Measurements from ENCODE around the gene SYNM. TPM values are rescaled to one million over a fixed set of nuclear protein-coding genes. Genes with fewer than 3 reads are reported as not detected.

The SYNM gene
- total RNA-seq, 2 experiments from 2014 or later = 0.11 TPM

DNA sequence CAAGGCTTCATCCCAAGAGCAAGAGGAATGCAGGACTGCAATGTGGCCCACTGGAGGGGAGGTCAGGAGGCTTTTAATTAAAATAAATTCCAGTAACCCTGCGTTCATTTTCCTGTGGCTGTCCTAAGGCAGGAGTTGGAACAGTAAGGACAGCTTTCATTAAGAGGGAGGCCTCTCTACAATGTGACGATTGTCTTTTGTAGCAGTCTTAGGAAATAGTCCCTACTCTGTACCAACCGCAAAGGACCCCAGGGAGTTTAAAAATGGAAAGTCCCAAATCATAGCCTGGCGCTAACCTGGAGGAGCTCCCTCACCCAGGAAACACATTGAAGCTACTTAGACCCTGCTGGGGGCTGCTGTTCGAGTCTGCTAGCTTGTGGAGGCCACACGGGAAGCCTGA is 62.8 kb downstream of the SYNM start:
- no peak overlapping the region for H3K27ac Mint-ChIP-seq
- POLR2A ChIA-PET = no interaction called here
- H3K27ac ChIP-seq (ENCODE audit: low read depth in 1 of 2, low read length in 2 of 2) = no peak overlapping the region
- no peaks in the 10 kb centered on the region for H3K27me3 Mint-ChIP-seq
- H3K36me3 Mint-ChIP-seq (ENCODE audit: low read depth) = no peaks in the 10 kb centered on the region
- peaks cover 14% of the 10 kb centered on the region for H3K4me1 Mint-ChIP-seq (ENCODE audit: low read depth)
- no peak overlapping the region for H3K4me3 ChIP-seq (ENCODE audit: low read length)
- CTCF ChIA-PET = no interaction called here
- TF ChIP-seq, protein P1, sequence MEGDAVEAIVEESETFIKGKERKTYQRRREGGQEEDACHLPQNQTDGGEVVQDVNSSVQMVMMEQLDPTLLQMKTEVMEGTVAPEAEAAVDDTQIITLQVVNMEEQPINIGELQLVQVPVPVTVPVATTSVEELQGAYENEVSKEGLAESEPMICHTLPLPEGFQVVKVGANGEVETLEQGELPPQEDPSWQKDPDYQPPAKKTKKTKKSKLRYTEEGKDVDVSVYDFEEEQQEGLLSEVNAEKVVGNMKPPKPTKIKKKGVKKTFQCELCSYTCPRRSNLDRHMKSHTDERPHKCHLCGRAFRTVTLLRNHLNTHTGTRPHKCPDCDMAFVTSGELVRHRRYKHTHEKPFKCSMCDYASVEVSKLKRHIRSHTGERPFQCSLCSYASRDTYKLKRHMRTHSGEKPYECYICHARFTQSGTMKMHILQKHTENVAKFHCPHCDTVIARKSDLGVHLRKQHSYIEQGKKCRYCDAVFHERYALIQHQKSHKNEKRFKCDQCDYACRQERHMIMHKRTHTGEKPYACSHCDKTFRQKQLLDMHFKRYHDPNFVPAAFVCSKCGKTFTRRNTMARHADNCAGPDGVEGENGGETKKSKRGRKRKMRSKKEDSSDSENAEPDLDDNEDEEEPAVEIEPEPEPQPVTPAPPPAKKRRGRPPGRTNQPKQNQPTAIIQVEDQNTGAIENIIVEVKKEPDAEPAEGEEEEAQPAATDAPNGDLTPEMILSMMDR (IDR thresholded peaks at IDR 0.05) = no peak
- H3K4me1 ChIP-seq (ENCODE audit: insufficient read depth, low read length) = no peaks in the 10 kb centered on the region
- no peak for DNase-seq
- no peaks in the 10 kb centered on the region for H3K9me3 Mint-ChIP-seq
- H3K4me3 Mint-ChIP-seq = no peak overlapping the region
- intact Hi-C loops (cut with DNase I, micrococcal nuclease) = no loop called here
- no peaks in the 10 kb centered on the region for H3K36me3 ChIP-seq (ENCODE audit: insufficient read depth, low read length)
- H3K9me3 ChIP-seq (ENCODE audit: control insufficient read depth in 1 of 2, insufficient read depth in 1 of 2, low read length in 2 of 2) = no peaks in the 10 kb centered on the region
- no peak for ATAC-seq (ENCODE audit: poor library complexity)
- H3K27me3 ChIP-seq (ENCODE audit: control insufficient read depth in 1 of 2, insufficient read depth in 2 of 2, low read length in 2 of 2) = no peaks in the 10 kb centered on the region

DNA sequence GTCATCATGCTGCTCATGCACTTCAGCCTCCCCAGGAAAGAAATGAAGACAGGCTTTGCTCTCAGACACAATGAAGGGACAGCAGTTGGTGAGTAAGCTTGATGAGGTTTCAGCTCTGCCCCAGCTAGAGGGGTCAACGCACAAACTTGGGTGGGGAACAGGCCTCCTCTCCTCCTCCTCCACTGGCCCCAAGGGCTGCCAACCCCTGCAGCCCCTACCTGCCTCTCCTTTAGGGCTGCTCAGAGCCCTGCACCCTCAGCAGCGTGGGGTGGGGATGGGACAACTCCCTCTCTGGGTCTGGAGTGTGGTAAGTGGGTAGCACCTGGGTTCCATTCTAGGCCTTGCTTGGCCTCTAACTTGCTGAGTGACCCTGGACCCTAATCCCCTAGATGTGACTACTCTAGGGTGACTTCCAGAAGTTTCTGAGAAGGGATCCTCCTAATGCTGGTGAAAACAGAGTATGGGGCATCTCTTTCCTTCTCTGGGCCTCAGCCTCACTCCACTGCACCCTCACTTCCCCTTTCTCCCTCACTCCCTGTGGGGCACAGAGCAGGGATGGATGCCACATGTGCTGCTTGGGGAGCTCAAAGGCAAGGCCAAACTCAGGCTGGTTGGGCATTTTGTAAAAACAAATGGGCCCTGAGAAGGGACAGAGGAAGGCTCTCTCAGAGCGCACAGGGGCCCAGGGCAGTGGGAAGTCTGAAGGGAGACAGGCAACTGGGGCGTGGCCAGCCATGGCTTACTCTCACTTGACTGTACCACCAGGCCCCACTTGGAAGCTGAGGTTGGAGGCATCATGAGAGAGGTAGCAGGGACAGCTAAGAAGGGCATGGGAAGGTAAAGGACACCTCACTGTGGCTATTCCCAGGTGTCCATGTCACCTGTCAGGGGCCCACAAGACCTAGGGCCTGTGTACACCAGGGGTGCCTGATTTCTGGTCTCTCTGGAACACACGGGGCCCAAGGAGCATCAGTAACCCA is 64.0 kb downstream of the SYNM start:
- Mint-ChIP-seq H3K4me3 (no peak overlapping the region), H3K36me3 (ENCODE audit: low read depth) (no peaks in the 10 kb centered on the region)
- no peak overlapping the region for H3K4me3 ChIP-seq (ENCODE audit: low read length)

DNA sequence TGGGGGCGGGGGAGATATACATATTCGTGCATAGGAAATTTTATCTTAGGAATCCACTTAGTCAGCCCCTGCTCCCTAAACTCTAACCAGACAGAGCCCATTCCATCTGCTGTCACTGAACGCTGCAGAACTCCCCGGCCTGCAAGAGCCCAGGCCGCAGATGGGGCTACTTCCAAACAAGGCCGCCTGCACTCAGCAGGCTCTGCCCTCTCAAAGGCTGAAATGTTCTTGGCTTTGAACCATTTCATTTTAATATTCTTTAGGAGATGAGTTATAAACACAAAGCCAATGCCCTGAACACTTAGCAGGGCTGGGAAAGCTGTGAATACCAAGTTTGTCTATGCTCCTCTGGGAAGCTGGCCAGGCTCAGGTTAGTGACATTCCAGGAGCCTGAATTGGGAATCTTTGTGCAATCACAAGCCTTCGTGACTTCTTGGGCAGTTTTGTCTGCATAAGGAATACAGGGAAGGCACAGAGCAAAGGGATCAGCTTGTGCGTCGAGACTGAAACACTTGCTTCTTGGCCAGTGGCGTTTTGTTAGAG is 65.0 kb downstream of the SYNM start:
- intact Hi-C loops (cut with DNase I, micrococcal nuclease) = no loop called here
- no peaks in the 10 kb centered on the region for H3K9me3 Mint-ChIP-seq
- no peaks in the 10 kb centered on the region for H3K36me3 Mint-ChIP-seq (ENCODE audit: low read depth)
- Histone ChIP-seq H3K4me1 (ENCODE audit: insufficient read depth, low read length) (no peaks in the 10 kb centered on the region), H3K4me3 (ENCODE audit: low read length) (no peak overlapping the region), H3K36me3 (ENCODE audit: insufficient read depth, low read length) (no peaks in the 10 kb centered on the region), H3K27me3 (ENCODE audit: control insufficient read depth in 1 of 2, insufficient read depth in 2 of 2, low read length in 2 of 2) (no peaks in the 10 kb centered on the region), H3K27ac (ENCODE audit: low read depth in 1 of 2, low read length in 2 of 2) (no peak overlapping the region), H3K9me3 (ENCODE audit: control insufficient read depth in 1 of 2, insufficient read depth in 1 of 2, low read length in 2 of 2) (no peaks in the 10 kb centered on the region)
- H3K4me3 Mint-ChIP-seq = no peak overlapping the region
- H3K27ac Mint-ChIP-seq = no peak overlapping the region
- H3K27me3 Mint-ChIP-seq = no peaks in the 10 kb centered on the region
- ATAC-seq (ENCODE audit: poor library complexity) (no peak), DNase-seq (no peak)
- ChIA-PET CTCF (no interaction called here), POLR2A (no interaction called here)
- H3K4me1 Mint-ChIP-seq (ENCODE audit: low read depth) = no peaks in the 10 kb centered on the region
- TF ChIP-seq, protein P1 (IDR thresholded peaks at IDR 0.05) = no peak

More for the DNA sequence above, 64.0 kb downstream of the SYNM start:
- TF ChIP-seq, protein P1 (IDR thresholded peaks at IDR 0.05) = no peak
- ATAC-seq (ENCODE audit: poor library complexity) (no peak), DNase-seq (no peak)
- POLR2A ChIA-PET = no interaction called here
- Mint-ChIP-seq H3K27ac (no peak overlapping the region), H3K9me3 (no peaks in the 10 kb centered on the region), H3K4me1 (ENCODE audit: low read depth) (peaks cover 6% of the 10 kb centered on the region), H3K27me3 (no peaks in the 10 kb centered on the region)
- CTCF ChIA-PET = no interaction called here
- intact Hi-C loops (cut with DNase I, micrococcal nuclease) = no loop called here
- Histone ChIP-seq H3K27me3 (ENCODE audit: control insufficient read depth in 1 of 2, insufficient read depth in 2 of 2, low read length in 2 of 2) (no peaks in the 10 kb centered on the region), H3K4me1 (ENCODE audit: insufficient read depth, low read length) (no peaks in the 10 kb centered on the region), H3K36me3 (ENCODE audit: insufficient read depth, low read length) (no peaks in the 10 kb centered on the region), H3K9me3 (ENCODE audit: control insufficient read depth in 1 of 2, insufficient read depth in 1 of 2, low read length in 2 of 2) (no peaks in the 10 kb centered on the region), H3K27ac (ENCODE audit: low read depth in 1 of 2, low read length in 2 of 2) (no peak overlapping the region)
